Inferior parietal cortex (tissue), 1 donor: ENCODE data around the gene CLIP2.
"Not testable (repeated sequence)": the region's sequence is repeated elsewhere in the genome, so short reads cannot be mapped to it uniquely, and the experiment has no call there.

Source experiments
- DNase-seq: peaks from one replicate; pipeline ENCODE4 v3.0.0-alpha.2; 2016; ENCODE audit errors: extremely low spot score

CLIP2 gene

GRCh38 chr7:74430961-74431466 lies 141.8 kb downstream of the CLIP2 start:
- DNase-seq, result no peak

DNA sequence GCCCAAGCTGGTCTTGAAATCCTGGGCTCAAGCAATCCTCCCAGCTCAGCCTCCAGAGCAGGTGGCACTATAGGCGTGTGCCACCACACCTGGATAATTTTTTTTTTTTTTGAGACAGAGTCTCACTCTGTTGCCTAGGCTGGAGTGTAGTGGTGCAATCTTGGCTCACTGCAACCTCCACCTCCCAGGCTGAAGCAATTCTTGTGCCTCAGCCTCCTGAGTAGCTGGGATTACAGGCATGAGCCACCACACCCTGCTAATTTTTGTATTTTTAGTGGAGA lies 148.0 kb downstream of the CLIP2 start:
- not testable (repeated sequence) for DNase-seq

DNA sequence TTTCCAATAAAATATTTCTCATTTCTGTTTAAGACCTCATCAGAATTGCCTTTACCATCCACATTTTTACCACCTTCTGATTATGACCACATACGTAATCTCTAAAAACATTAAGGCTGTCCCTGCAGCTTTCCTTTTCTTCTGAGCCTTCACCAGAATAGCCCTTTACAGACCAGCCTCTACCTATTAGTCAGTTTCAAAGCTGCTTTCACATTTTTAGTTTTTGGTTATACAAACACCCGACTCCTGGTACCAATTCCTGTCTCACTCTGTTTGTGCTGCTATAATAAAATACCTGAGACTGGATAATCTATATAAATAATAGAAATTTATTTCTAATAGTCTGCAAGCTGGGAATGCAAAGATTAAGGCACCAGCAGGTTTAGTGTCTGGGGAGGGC lies 149.1 kb downstream of the CLIP2 start:
- no peak for DNase-seq

- DNase-seq, result no peak
Measured at GRCh38 chr7:74439541-74439940, 150.3 kb downstream of the CLIP2 start.

- DNase-seq, result not testable (repeated sequence)
Measured at GRCh38 chr7:74440143-74440542, 150.9 kb downstream of the CLIP2 start.

GRCh38 chr7:74441801-74442200 lies 152.6 kb downstream of the CLIP2 start:
- no peak for DNase-seq

DNA sequence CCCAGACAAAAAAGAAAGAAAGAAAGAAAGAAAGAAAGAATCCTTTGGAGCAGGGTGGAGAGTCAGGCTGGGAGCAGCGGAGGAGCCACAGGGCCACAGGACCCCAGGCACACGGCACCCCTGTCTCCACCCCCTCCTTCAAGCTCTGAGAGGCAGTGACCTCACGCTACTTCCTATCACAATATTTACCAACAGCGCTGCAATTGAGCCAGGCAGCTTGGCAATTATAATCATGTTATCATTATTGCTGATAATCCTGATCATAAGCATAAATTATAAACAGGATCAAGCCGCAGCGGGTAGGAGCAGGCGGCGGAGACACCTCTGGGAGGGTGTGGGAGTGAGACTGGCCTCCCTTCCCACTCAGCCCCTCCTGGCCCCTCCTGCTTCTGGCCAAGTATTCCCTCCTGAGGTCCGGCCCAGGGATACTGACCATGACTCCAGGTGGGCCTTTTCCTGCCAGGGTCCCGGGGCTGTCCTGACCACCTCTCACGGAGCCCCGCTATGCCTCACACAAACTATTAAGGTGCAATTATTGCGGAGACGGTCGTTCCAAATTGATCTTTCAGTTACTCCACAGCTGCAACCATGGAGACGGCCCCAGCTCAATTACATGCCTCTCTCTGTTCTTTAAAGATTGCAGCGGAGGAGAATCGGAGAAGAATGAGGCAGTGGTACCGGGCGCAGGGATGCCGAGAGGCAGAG lies 154.5 kb downstream of the CLIP2 start:
- DNase-seq, result no peak

GRCh38 chr7:74449144-74449543 lies 159.9 kb downstream of the CLIP2 start:
- no peak for DNase-seq

GRCh38 chr7:74449809-74450397 lies 160.7 kb downstream of the CLIP2 start:
- DNase-seq, result peak; percentile 74

- DNase-seq, result no peak
Measured at GRCh38 chr7:74452748-74453321, 163.6 kb downstream of the CLIP2 start.

GRCh38 chr7:74453322-74454011 lies 164.3 kb downstream of the CLIP2 start, which contains the start of gene GTF2IRD1:
Gene GTF2IRD1, plus strand, starts transcription at chr7:74453906. Its CDS starts 54,175 bp downstream, at chr7:74508081.
- DNase-seq, result peak; percentile 55

GRCh38 chr7:74454021-74454924 lies 165.1 kb downstream of the CLIP2 start:
- no peak for DNase-seq

DNA sequence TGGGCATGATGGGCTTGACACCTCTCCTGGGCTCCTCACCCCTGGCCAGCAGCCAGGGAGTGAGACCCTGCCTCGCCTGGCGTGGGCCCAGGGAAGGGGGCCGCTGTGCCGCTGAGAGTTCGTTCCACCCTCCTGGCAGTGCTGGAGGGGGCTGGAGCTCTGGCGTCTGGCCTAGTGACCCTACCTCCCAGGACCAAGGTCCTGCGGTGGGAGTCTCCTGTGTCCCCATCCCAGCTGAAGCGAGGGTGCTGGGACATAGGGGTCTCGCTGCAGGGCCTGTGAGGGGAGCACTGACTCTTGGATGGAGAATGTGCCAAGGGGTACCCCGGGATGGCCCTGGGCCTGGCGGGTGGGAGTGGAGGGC lies 165.7 kb downstream of the CLIP2 start:
- no peak for DNase-seq

- DNase-seq, result no peak
Measured at GRCh38 chr7:74455291-74455804, 166.1 kb downstream of the CLIP2 start.
